ENCODE results near the gene RINT1. TPM values are rescaled to one million over a fixed set of nuclear protein-coding genes. Genes with fewer than 3 reads are reported as not detected.
"Not testable (repeated sequence)": the region's sequence is repeated elsewhere in the genome, so short reads cannot be mapped to it uniquely, and the experiment has no call there.

The RINT1 gene
- polyA plus RNA-seq, 1 donor (not counting 4 experiments of a cell fraction or from before 2014, with no cell fraction given): 23.6 TPM

DNA sequence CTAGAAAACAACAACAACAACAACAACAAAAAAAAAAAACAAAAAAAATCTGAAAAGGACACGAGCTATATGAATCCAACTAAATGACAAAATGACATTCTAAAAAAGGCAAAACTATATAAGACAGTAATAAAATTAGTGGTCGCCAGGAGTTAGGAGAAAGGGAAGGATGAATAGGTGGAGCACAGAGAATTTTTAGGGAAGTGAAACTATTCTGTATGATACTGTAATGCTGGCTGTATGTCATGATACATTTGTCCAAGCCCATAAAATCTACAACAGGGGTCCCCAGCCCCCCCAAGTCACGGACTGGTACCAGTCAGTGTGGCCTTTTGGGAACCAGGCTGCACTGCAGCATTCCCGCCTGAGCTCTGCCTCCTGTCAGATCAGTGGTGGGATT, 7.2 kb upstream of the RINT1 start:
- Histone ChIP-seq H3K9ac (ENCODE audit: control insufficient read depth, extremely low read depth, insufficient read depth, low read length) (no peak overlapping the region), H3K9me1 (ENCODE audit: control insufficient read depth, extremely low read depth, insufficient read depth, low read length) (no peaks in the 10 kb centered on the region), H3K4me1 (ENCODE audit: control insufficient read depth, extremely low read depth, insufficient read depth, low read length) (peaks cover 10% of the 10 kb centered on the region), H3K27me3 (ENCODE audit: control insufficient read depth, extremely low read depth, insufficient read depth, low read length) (no peaks in the 10 kb centered on the region), H3K4me2 (ENCODE audit: control insufficient read depth, extremely low read depth, insufficient read depth, low read depth, low read length) (no peak overlapping the region), H3K79me2 (ENCODE audit: control insufficient read depth, insufficient read depth, low read length) (peaks cover 15% of the 10 kb centered on the region), H3K27ac (ENCODE audit: control insufficient read depth, insufficient read depth, low read length) (no peak overlapping the region), H4K20me1 (ENCODE audit: control insufficient read depth, extremely low read depth, insufficient read depth, low read length) (no peaks in the 10 kb centered on the region), H3K36me3 (ENCODE audit: control insufficient read depth in 2 of 2, extremely low read depth in 1 of 2, insufficient read depth in 2 of 2, low read length in 2 of 2) (no peaks in the 10 kb centered on the region), H2AFZ (ENCODE audit: control insufficient read depth, low read length) (no peak overlapping the region), H3K9me3 (ENCODE audit: control insufficient read depth, low read depth, low read length) (no peaks in the 10 kb centered on the region), H3K4me3 (ENCODE audit: control insufficient read depth in 2 of 3, extremely low read depth in 1 of 3, insufficient read depth in 2 of 3, low read depth in 1 of 3, low read length in 3 of 3) (no peak overlapping the region)
- TF ChIP-seq, protein P1, sequence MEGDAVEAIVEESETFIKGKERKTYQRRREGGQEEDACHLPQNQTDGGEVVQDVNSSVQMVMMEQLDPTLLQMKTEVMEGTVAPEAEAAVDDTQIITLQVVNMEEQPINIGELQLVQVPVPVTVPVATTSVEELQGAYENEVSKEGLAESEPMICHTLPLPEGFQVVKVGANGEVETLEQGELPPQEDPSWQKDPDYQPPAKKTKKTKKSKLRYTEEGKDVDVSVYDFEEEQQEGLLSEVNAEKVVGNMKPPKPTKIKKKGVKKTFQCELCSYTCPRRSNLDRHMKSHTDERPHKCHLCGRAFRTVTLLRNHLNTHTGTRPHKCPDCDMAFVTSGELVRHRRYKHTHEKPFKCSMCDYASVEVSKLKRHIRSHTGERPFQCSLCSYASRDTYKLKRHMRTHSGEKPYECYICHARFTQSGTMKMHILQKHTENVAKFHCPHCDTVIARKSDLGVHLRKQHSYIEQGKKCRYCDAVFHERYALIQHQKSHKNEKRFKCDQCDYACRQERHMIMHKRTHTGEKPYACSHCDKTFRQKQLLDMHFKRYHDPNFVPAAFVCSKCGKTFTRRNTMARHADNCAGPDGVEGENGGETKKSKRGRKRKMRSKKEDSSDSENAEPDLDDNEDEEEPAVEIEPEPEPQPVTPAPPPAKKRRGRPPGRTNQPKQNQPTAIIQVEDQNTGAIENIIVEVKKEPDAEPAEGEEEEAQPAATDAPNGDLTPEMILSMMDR (optimal IDR thresholded peaks at IDR 0.05 in 1 of 3, IDR thresholded peaks at IDR 0.05 in 1 of 3, conservative IDR thresholded peaks at IDR 0.05 in 1 of 3; ENCODE audit: extremely low read depth in 1 of 3, insufficient read depth in 2 of 3, low read length in 3 of 3): no peak
- no peak for TF ChIP-seq EZH2 (IDR thresholded peaks at IDR 0.05; ENCODE audit: low read length)
- dilution Hi-C loops (cut with MboI; ENCODE audit: extremely low pct_ligation_motif_present, low sequenced_read_pairs): no loop called here
- no peak for FAIRE-seq
- DNase-seq (ENCODE audit: low read depth, low spot score): no peak

DNA sequence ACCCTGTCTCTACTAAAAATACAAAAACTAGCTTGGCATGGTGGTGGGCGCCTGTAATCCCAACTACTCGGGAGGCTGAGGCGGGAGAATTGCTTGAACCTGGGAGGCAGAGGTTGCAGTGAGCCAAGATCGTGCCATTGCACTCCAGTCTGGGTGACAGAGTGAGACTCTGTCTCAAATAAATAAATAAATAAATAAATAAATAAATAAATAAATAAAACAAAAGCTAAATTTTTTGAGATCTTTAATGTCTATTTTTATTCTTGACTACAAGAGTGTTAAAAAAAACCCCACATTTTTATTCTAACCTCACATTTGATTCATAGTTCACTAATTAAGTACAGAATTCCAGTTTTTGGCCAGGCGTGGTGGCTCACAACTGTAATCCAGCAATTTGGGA, 4.3 kb upstream of the RINT1 start:
- H3K9ac ChIP-seq (ENCODE audit: control insufficient read depth, extremely low read depth, insufficient read depth, low read length); DNase-seq (ENCODE audit: low read depth, low spot score); H4K20me1 ChIP-seq (ENCODE audit: control insufficient read depth, extremely low read depth, insufficient read depth, low read length); H3K4me2 ChIP-seq (ENCODE audit: control insufficient read depth, extremely low read depth, insufficient read depth, low read depth, low read length); H3K9me1 ChIP-seq (ENCODE audit: control insufficient read depth, extremely low read depth, insufficient read depth, low read length); H3K4me3 ChIP-seq (ENCODE audit: control insufficient read depth in 2 of 3, extremely low read depth in 1 of 3, insufficient read depth in 2 of 3, low read depth in 1 of 3, low read length in 3 of 3); H2AFZ ChIP-seq (ENCODE audit: control insufficient read depth, low read length); dilution Hi-C loops (cut with MboI; ENCODE audit: extremely low pct_ligation_motif_present, low sequenced_read_pairs); H3K27ac ChIP-seq (ENCODE audit: control insufficient read depth, insufficient read depth, low read length); H3K27me3 ChIP-seq (ENCODE audit: control insufficient read depth, extremely low read depth, insufficient read depth, low read length); H3K36me3 ChIP-seq (ENCODE audit: control insufficient read depth in 2 of 2, extremely low read depth in 1 of 2, insufficient read depth in 2 of 2, low read length in 2 of 2); H3K79me2 ChIP-seq (ENCODE audit: control insufficient read depth, insufficient read depth, low read length); FAIRE-seq; H3K4me1 ChIP-seq (ENCODE audit: control insufficient read depth, extremely low read depth, insufficient read depth, low read length); H3K9me3 ChIP-seq (ENCODE audit: control insufficient read depth, low read depth, low read length): not testable (repeated sequence)

DNA sequence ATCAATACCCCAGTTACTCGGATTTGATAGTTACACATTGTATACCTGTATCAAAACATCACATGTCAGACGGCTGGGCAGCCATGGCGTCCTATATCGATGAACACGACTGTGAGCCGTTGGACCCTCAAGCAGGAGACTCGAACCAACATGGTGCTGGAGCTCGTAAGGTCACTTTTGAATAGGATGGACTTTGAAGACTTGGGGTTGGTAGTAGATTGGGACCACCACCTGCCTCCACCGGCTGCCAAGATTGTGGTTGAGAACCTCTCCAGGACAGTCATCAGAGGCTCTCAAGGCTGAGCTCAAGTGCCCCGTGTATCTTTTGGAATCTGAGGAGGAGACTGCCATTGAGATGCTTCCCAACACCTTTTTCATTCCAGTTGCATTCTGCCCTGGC, 1.9 kb upstream of the RINT1 start:
- Histone ChIP-seq H3K27ac (ENCODE audit: control insufficient read depth, insufficient read depth, low read length) (no peak overlapping the region), H3K9me1 (ENCODE audit: control insufficient read depth, extremely low read depth, insufficient read depth, low read length) (no peaks in the 10 kb centered on the region), H3K79me2 (ENCODE audit: control insufficient read depth, insufficient read depth, low read length) (peaks cover 26% of the 10 kb centered on the region), H3K4me2 (ENCODE audit: control insufficient read depth, extremely low read depth, insufficient read depth, low read depth, low read length) (no peak overlapping the region), H3K9ac (ENCODE audit: control insufficient read depth, extremely low read depth, insufficient read depth, low read length) (no peak overlapping the region), H3K9me3 (ENCODE audit: control insufficient read depth, low read depth, low read length) (no peaks in the 10 kb centered on the region), H3K27me3 (ENCODE audit: control insufficient read depth, extremely low read depth, insufficient read depth, low read length) (no peaks in the 10 kb centered on the region), H3K4me3 (ENCODE audit: control insufficient read depth in 2 of 3, extremely low read depth in 1 of 3, insufficient read depth in 2 of 3, low read depth in 1 of 3, low read length in 3 of 3) (no peak overlapping the region), H3K4me1 (ENCODE audit: control insufficient read depth, extremely low read depth, insufficient read depth, low read length) (peaks cover 4% of the 10 kb centered on the region), H4K20me1 (ENCODE audit: control insufficient read depth, extremely low read depth, insufficient read depth, low read length) (no peaks in the 10 kb centered on the region), H3K36me3 (ENCODE audit: control insufficient read depth in 2 of 2, extremely low read depth in 1 of 2, insufficient read depth in 2 of 2, low read length in 2 of 2) (no peaks in the 10 kb centered on the region), H2AFZ (ENCODE audit: control insufficient read depth, low read length) (no peak overlapping the region)
- no peak for TF ChIP-seq EZH2 (IDR thresholded peaks at IDR 0.05; ENCODE audit: low read length)
- TF ChIP-seq, protein P1 (optimal IDR thresholded peaks at IDR 0.05 in 1 of 3, IDR thresholded peaks at IDR 0.05 in 1 of 3, conservative IDR thresholded peaks at IDR 0.05 in 1 of 3; ENCODE audit: extremely low read depth in 1 of 3, insufficient read depth in 2 of 3, low read length in 3 of 3): no peak
- no peak for FAIRE-seq
- DNase-seq (ENCODE audit: low read depth, low spot score): no peak
- dilution Hi-C loops (cut with MboI; ENCODE audit: extremely low pct_ligation_motif_present, low sequenced_read_pairs): no loop called here

Data from keratinocyte (primary cell).